ENCODE results near the gene NMT1. TPM values are rescaled to one million over a fixed set of nuclear protein-coding genes. Genes with fewer than 3 reads are reported as not detected.

Gene NMT1
- total RNA-seq, 1 experiment from 2014 or later, result 132 TPM

GRCh38 chr17:45148183-45149036, 87.3 kb downstream of the NMT1 start, which contains the start of gene HEXIM1:
TSS of gene HEXIM1 (plus strand) at chr17:45148475. CDS start at chr17:45149191, 716 bp downstream.
- ChIA-PET POLR2A (ENCODE audit: unreplicated experiment) (interaction anchor here (0.5 to 2.4 kb wide), 13 partner anchors 10 to 216 kb away, joined by 3 to 42 read pairs (median 11); partner anchors contain the start of gene HEXIM2), CTCF (interaction anchor here (0.5 to 5.7 kb wide), 9 partner anchors 10 to 277 kb away, joined by 3 to 66 read pairs (median 6); partner anchors contain the start of gene ACBD4)
- H3K9me2 ChIP-seq (ENCODE audit: insufficient read depth), result no peaks in the 10 kb centered on the region
- peak; percentile 98 for DNase-seq
- no peaks in the 10 kb centered on the region for H4K20me1 ChIP-seq (ENCODE audit: insufficient read depth)
- peak within 1 kb of the TSS; percentile 92 for H3K27ac ChIP-seq
- H3K4me2 ChIP-seq, result peak within 1 kb of the TSS; percentile 88
- no peaks in the 10 kb centered on the region for H3K27me3 ChIP-seq (ENCODE audit: insufficient read depth, low read depth)
- no TSS peak for BruUV-seq (replicated peaks)
- H3K36me3 ChIP-seq (ENCODE audit: low read depth), result peaks cover 12% of the 10 kb centered on the region; the same call in 1 of the 2 replicates
- H3K4me1 ChIP-seq (replicated peaks; ENCODE audit: insufficient read depth), result peaks cover 27% of the 10 kb centered on the region
- no peaks in the 10 kb centered on the region for H3K9me3 ChIP-seq (ENCODE audit: insufficient read depth, low read depth)
- peak within 1 kb of the TSS; percentile 86 for H3K4me3 ChIP-seq
- H3K79me2 ChIP-seq (ENCODE audit: low read depth), result peaks cover 55% of the 10 kb centered on the region
- intact Hi-C loops (cut with micrococcal nuclease; ENCODE audit: unreplicated experiment), result loop anchor here (1.0 to 5.0 kb wide), 5 partner anchors 13 to 279 kb away; partner anchors contain the start of gene HEXIM2
- peak within 1 kb of the TSS; percentile 67 for H2AFZ ChIP-seq
- TF ChIP-seq CTCF (conservative IDR thresholded peaks at IDR 0.05), result no peak
- TF ChIP-seq EZH2 (IDR thresholded peaks at IDR 0.05; ENCODE audit: low read depth), result no peak
- peaks cover 48% of the 10 kb centered on the region for H3F3A ChIP-seq (ENCODE audit: insufficient read depth, low read depth)

DNA sequence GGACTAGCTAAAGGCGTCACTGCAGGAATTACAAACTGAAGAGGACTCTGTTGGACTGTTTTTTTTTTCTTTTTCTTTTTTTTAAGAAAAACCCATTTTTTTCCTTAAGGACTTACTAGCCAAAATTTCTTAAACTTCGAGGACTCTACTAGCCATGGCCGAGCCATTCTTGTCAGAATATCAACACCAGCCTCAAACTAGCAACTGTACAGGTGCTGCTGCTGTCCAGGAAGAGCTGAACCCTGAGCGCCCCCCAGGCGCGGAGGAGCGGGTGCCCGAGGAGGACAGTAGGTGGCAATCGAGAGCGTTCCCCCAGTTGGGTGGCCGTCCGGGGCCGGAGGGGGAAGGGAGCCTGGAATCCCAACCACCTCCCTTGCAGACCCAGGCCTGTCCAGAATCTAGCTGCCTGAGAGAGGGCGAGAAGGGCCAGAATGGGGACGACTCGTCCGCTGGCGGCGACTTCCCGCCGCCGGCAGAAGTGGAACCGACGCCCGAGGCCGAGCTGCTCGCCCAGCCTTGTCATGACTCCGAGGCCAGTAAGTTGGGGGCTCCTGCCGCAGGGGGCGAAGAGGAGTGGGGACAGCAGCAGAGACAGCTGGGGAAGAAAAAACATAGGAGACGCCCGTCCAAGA, 88.0 kb downstream of the NMT1 start:
- Histone ChIP-seq H3K36me3 (ENCODE audit: low read depth) (peaks cover 12% of the 10 kb centered on the region; the same call in 1 of the 2 replicates), H3K27me3 (ENCODE audit: insufficient read depth, low read depth) (no peaks in the 10 kb centered on the region), H3K9me3 (ENCODE audit: insufficient read depth, low read depth) (no peaks in the 10 kb centered on the region), H3K4me2 (peak overlapping the region; percentile 88), H3K9me2 (ENCODE audit: insufficient read depth) (no peaks in the 10 kb centered on the region), H3K79me2 (ENCODE audit: low read depth) (peaks cover 55% of the 10 kb centered on the region), H3K4me3 (peak overlapping the region; percentile 86), H3K4me1 (replicated peaks; ENCODE audit: insufficient read depth) (peaks cover 27% of the 10 kb centered on the region), H3K27ac (peak overlapping the region; percentile 56), H2AFZ (no peak overlapping the region), H3F3A (ENCODE audit: insufficient read depth, low read depth) (peaks cover 48% of the 10 kb centered on the region), H4K20me1 (ENCODE audit: insufficient read depth) (no peaks in the 10 kb centered on the region)
- ChIA-PET CTCF (interaction anchor here (0.5 to 5.7 kb wide), 13 partner anchors 10 to 276 kb away, joined by 3 to 66 read pairs (median 6); partner anchors contain the start of gene ACBD4), POLR2A (ENCODE audit: unreplicated experiment) (interaction anchor here (0.6 to 2.4 kb wide), 8 partner anchors 9 to 107 kb away, joined by 3 to 42 read pairs (median 15); partner anchors contain the start of gene HEXIM2)
- TF ChIP-seq CTCF (conservative IDR thresholded peaks at IDR 0.05), result peak; percentile 92
- no peak for TF ChIP-seq EZH2 (IDR thresholded peaks at IDR 0.05; ENCODE audit: low read depth)
- TSS peak; percentile 68 for BruUV-seq (replicated peaks)
- intact Hi-C loops (cut with micrococcal nuclease; ENCODE audit: unreplicated experiment), result loop anchor here (1.0 to 5.0 kb wide), 3 partner anchors 48 to 278 kb away; no protein-coding TSS in a partner anchor
- peak; percentile 76 to 84 for DNase-seq
